Measurements from ENCODE around the gene C7orf57. TPM values are rescaled to one million over a fixed set of nuclear protein-coding genes. Genes with fewer than 3 reads are reported as not detected.

C7orf57 gene
- total and polyA plus RNA-seq, 8 donors, result 0.60 to 3.9 (median 2.5) TPM; not detected in 1

DNA sequence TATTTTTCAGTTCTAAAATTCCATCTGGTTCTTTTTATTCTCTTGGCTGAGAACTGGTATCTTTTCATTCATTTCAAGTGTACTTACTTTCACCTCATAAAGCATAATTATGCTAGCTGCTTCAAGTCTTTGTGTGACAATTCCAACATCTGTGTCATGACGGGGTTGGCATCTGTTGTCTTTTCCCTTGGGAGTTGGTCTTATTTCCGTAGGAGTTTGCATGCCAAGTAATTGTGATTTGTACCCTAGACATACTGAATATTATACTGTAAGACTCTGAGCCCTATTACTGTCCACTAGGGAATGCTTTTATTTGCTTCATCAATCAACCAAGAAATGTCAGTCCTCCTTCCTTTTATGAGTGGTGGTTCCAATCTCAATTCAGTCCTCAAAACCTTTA is 31.3 kb upstream of the C7orf57 start:
- Histone ChIP-seq H3K4me3 (no peak overlapping the region), H3K27me3 (peaks cover 0 to 9% of the 10 kb centered on the region in 2 donors), H3K27ac (no peak overlapping the region), H3K9me3 (no peaks in the 10 kb centered on the region), H3K4me1 (no peaks in the 10 kb centered on the region), H3K36me3 (no peaks in the 10 kb centered on the region)
- no peak for DNase-seq
- intact Hi-C loops (cut with DNase I), result no loop called here
- no peak for ATAC-seq
- TF ChIP-seq, protein P1, sequence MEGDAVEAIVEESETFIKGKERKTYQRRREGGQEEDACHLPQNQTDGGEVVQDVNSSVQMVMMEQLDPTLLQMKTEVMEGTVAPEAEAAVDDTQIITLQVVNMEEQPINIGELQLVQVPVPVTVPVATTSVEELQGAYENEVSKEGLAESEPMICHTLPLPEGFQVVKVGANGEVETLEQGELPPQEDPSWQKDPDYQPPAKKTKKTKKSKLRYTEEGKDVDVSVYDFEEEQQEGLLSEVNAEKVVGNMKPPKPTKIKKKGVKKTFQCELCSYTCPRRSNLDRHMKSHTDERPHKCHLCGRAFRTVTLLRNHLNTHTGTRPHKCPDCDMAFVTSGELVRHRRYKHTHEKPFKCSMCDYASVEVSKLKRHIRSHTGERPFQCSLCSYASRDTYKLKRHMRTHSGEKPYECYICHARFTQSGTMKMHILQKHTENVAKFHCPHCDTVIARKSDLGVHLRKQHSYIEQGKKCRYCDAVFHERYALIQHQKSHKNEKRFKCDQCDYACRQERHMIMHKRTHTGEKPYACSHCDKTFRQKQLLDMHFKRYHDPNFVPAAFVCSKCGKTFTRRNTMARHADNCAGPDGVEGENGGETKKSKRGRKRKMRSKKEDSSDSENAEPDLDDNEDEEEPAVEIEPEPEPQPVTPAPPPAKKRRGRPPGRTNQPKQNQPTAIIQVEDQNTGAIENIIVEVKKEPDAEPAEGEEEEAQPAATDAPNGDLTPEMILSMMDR (IDR thresholded peaks at IDR 0.05), result no peak

- DNase-seq, result no peak
- TF ChIP-seq, protein P1 (IDR thresholded peaks at IDR 0.05), result no peak
- H3K4me1 ChIP-seq, result no peaks in the 10 kb centered on the region
Observed at GRCh38 chr7:48004638-48005037, 30.7 kb upstream of the C7orf57 start.

DNA sequence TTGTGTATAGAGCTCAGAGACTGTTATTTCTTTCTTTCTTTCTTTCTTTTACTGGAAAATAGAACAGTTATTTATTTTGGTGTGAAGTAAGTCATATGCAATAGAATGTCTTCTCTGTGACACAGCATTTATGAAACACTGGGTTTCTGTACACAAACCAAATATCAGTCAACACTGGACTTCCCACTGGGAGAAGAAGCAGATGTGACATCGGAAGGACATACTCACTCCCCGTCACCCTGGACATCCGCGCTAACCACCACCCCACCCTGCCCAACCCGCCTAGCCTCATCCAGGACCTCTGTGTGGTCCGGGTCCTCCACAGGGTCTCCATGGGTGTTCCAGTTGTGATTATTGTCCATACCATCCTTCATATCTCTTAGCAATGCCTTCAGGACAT is 28.5 kb upstream of the C7orf57 start:
- DNase-seq, result no peak

More at GRCh38 chr7:48004638-48005037, 30.7 kb upstream of the C7orf57 start:
- no peak overlapping the region for H3K4me3 ChIP-seq
- intact Hi-C loops (cut with DNase I), result no loop called here
- H3K9me3 ChIP-seq, result no peaks in the 10 kb centered on the region
- ATAC-seq, result no peak
- H3K27me3 ChIP-seq, result peaks cover 0 to 9% of the 10 kb centered on the region in 2 donors
- no peaks in the 10 kb centered on the region for H3K36me3 ChIP-seq
- H3K27ac ChIP-seq, result no peak overlapping the region

DNA sequence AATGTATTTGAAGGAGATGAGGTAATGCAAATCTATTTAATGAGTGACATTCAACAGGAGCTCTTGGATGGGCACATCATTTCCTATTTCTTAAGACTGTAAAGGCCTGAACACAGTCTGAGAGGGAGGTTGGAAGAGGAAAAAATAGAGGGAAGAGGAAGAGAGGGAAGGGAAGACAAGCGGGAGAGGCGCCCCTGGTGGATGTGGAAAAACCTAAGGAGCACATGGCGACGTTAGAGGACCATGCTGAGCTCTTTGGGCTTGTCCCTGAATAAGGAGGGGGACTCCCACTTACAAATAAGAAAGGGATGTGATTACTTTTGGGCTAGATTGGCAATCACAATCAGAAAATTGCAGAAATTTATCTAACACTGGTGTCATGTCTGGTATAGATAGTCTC is 26.1 kb upstream of the C7orf57 start:
- Histone ChIP-seq H3K9me3 (no peaks in the 10 kb centered on the region), H3K27me3 (peaks cover 0 to 9% of the 10 kb centered on the region in 2 donors), H3K36me3 (no peaks in the 10 kb centered on the region), H3K4me1 (no peaks in the 10 kb centered on the region), H3K27ac (no peak overlapping the region), H3K4me3 (no peak overlapping the region)
- DNase-seq, result no peak
- TF ChIP-seq, protein P1 (IDR thresholded peaks at IDR 0.05), result no peak
- intact Hi-C loops (cut with DNase I), result no loop called here
- no peak for ATAC-seq

More for the DNA sequence above, 28.5 kb upstream of the C7orf57 start:
- peaks cover 0 to 9% of the 10 kb centered on the region in 2 donors for H3K27me3 ChIP-seq
- no peak for ATAC-seq
- no peak overlapping the region for H3K27ac ChIP-seq
- no peak overlapping the region for H3K4me3 ChIP-seq
- intact Hi-C loops (cut with DNase I), result no loop called here
- H3K36me3 ChIP-seq, result no peaks in the 10 kb centered on the region
- TF ChIP-seq, protein P1 (IDR thresholded peaks at IDR 0.05), result no peak
- H3K9me3 ChIP-seq, result no peaks in the 10 kb centered on the region
- H3K4me1 ChIP-seq, result no peaks in the 10 kb centered on the region

DNA sequence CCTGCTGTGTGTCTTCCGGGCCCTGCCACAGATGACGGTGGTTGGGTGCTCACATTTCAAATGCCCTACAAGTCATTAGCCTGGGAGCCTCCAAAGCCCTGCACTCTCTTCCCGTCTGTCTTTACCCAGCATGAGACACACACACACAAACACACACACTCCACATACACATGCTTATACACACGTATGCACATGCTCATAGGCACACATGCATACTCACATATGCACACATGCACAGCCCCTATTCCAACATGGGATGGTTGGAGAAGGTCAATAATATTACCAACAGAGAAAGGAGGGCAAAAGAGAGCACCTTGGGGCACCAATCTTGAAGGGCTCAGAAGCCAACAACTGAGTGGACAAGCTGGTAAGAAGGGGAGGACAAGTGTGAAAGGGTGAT is 25.4 kb upstream of the C7orf57 start:
- intact Hi-C loops (cut with DNase I), result no loop called here
- DNase-seq (no peak), ATAC-seq (no peak)
- no peak overlapping the region for H3K4me3 ChIP-seq
- H3K9me3 ChIP-seq, result no peaks in the 10 kb centered on the region
- peaks cover 0 to 9% of the 10 kb centered on the region in 2 donors for H3K27me3 ChIP-seq
- H3K4me1 ChIP-seq, result no peaks in the 10 kb centered on the region
- TF ChIP-seq, protein P1 (IDR thresholded peaks at IDR 0.05), result no peak
- no peak overlapping the region for H3K27ac ChIP-seq
- no peaks in the 10 kb centered on the region for H3K36me3 ChIP-seq

Measured in left lung (tissue), 10 donors.